HG03565 (cell line): ENCODE measurements around the gene TMEM184B.
"Not testable (repeated sequence)": the region's sequence is repeated elsewhere in the genome, so short reads cannot be mapped to it uniquely, and the experiment has no call there.

Source experiments
- ATAC-seq: cut with Tn5 transposase; IDR thresholded peaks from one replicate; pipeline ENCODE4 v1.9.1; 2021; ENCODE audit warnings: mild to moderate bottlenecking, moderate library complexity; ENCODE audit not compliant: unreplicated experiment

Gene TMEM184B

DNA sequence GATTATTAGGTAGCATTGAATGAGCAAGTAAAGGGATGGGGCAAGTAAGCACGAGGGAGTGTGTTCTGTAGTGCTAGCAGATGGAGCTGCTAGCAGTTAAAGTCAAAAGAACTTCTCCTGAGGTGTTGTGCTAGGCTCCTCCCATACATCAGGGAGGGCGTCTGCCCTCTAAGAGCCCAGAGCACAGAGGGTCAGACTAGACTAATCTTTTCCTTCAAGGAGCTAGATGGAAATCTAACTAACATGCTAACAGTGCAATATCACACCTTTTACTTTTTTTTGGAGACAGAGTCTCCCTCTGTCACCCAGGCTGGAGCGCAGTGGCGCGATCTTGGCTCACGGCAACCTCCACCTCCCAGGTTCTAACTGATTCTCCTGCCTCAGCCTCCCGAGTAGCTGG lies 88.0 kb downstream of the TMEM184B start:
- no peak for ATAC-seq

DNA sequence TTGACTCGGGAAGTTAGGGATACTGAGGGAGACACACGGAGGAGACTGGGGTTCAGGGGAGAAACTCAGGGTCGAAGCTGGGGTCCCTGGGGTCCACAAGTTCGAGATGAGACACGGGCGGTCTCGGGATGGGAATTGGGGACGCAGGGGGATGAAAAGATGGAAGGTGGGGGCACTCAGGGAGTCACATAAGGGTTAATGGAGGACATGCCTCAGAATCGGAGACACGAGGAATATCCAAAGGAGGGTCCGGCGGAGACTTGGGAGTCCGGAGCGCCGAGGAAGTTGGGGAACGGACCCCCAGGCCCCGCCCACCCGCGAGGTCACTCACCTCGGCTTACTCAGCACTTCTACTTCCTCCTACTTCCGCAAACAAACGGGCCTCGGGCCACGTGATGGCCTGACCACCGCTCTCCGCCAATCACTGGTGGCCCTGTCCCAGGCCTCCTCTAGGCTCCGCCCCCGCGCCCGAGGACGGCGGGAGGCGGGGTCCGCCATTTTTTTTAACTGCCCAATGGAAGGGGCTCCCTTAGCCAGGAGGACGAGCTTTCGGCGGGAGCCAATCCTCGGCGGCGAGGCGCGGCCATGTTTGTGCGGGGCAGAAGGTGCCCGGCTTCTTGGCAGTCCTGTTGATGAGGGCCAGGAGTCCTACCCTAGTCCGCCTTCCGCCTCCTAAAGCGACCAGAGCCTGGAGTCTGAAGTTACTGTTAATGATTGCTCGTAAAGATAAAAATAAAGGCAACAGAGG lies 91.2 kb downstream of the TMEM184B start, which contains the start of gene PLA2G6:
Gene PLA2G6, minus strand, starts transcription at position 378 of the 748 bp plus-strand sequence. CDS start 12,404 bp downstream, outside the sequence.
- ATAC-seq = peak; percentile 86

DNA sequence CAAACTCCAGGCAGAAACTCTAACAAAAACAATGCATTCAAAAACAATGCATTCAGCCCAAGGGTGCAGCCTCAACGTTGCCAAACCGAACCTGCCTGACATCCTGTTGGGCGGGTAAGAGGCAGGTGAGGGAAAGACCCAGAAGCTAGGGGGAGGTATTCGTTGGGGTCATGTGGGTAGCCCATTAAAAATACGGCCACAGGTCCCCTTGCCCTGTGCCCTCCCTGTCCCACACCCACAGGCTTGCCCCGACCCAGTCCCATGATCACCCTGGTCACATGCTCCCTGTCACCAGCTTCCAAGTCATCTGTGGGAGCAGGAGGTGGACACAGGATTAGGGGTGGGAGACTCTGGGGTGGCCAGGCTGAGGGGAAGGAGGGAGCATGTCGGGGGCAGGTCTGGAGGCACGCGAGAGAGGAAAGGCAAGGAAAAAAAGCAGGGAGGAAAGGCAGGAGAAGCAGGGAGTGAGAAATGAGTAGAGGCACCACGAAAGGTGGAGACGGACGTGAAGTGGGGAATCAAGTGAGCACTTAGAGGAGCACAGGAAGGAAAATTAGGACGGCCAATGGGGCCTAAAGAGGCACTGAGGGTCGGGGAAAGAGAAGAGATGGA lies 91.9 kb downstream of the TMEM184B start:
- no peak for ATAC-seq

DNA sequence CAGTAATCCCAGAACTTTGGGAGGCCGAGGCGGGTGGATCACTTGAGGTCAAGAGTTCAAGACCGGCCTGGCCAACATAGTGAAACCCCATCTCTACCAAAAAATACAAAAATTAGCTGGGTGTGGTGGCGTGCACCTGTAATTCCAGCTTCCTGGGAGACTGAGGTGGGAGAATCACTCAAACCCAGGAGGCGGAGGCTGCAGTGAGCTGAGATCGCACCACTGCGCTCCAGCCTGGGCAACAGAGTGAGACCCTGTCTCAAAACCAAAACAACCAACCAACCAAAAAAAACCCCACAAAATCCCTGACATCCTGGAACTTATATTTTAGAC lies 94.2 kb downstream of the TMEM184B start:
- ATAC-seq = not testable (repeated sequence)

DNA sequence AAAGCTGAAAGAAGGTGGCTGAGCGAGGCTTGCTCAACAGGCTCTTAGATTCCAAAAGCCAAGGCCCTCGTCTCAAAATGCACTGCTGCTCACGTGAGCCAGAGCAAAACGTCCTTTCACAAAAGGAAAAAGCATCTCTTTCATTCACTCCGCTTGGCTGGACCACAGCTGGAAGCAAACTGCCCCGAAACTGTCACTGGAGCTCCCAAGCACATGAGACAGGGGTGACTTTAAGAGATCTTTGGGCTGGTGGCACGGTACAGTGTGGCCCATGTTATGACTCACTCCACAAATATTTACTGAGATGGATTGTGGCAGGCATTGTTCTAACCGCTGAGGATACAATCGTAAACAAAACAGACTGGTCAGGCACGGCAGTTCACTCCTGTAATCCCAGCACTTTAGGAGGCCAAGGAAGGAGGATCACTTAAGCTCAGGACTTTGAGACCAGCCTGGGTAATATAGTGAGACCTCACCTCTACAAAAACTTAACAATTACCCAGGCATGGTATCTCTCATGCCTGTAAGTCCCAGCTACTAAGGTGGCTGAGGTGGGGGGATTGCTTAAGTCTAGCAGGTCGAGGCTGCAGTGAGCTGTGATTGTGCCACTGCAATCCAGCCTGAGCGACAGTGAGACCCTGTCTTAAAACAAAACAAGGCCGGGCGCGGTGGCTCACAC lies 94.7 kb downstream of the TMEM184B start:
- no peak for ATAC-seq

DNA sequence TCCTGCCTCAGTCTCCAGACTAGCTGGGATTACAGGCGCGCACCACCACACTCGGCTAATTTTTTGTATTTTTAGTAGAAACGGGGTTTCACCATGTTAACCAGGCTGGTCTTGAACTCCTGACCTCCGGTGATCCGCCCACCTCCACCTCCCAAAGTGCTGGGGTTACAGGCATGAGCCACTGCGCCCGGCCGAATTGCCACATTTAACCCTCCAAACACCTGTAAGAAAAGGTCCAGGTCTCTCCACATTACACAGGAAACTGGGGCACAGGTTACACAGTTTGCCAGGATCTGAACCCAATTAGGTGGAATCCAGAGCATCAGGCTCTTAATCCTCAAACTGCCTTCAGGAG lies 95.3 kb downstream of the TMEM184B start:
- not testable (repeated sequence) for ATAC-seq

DNA sequence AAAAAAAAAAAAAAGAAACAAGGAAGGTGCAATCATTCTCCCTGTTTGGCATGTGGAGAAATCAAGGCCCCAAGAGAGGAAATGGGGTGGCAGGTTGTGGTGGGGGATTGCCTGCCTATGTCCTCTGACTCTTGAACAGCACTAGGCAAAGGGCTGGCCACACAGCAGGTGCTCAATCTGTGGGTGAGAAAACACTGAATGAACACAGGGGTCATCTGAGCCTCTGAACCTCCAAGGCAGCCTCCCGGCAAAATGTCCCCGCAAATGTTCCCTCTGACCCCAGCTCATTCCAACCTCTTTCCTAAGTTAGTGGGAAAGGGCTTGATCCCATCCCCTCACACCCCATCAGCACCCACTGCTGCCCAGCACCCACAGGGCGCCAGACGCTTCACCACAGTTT lies 95.8 kb downstream of the TMEM184B start:
- no peak for ATAC-seq

DNA sequence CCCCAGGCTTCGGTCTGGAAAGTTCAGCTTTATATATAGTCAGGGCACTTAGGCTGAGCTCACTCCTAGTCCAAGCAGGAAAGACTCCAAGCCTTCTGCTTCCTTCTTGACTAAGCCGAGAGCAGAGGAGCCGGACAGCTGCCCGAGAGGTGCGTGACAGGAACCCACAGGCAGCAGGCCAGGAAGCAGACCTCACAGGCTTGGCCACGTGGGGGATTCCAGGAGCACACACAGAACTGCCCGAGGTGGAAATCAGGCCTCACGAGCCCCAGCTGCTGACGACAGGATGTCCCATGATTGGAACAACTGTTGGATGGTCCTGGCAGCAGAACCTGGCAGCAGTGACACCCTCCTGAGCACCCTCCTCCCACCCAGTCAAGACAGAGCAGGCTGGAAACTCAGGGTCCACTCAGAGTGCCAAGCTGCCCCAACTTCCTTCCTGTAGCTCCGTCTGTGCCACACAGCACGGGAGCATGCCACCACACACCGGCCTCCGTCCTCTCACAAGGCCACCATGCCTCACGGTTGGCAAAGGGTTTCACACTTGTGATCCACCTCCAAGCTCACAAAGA lies 96.6 kb downstream of the TMEM184B start:
- no peak for ATAC-seq

DNA sequence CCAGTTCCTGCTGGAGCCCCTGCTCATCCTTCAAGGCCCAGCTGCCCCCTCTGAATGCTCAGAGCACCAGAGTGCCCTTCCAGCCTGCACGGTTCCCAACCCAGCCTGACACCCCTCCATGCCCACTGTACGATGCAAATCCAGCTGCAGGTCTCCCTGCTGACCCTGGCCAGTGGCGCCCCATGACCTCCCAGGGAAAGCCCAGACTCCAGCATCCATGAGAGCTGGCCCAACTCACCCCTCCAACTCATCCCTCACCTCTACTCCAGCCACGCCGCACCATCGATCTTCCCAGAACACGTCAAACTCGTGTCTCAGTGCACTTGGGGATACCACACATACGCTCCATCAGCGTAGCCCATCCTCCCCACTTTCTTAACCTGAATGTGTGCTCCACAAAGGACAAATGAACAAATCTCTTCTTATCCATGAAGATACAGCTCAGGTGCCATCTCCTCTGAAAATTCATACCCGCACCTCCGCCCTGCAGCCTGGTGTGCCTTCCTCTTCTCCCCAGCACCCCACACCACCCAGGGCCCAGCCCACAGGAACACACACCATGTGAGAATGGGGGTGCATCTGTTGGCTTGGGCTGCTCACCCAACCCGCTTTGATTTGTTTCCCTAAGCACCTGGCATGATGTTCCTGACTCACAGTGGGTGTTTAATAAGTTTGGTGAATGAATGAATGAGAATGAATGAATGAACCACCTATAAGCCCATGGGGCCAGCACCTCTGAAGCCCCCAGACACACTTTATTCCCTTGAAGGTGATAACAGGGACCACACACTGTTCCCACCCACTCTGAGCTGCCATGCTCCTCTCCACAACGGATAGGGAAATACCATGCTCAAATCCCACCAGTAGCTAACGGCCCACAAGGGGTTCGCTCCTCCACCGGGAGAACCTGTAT lies 97.3 kb downstream of the TMEM184B start:
- no peak for ATAC-seq

DNA sequence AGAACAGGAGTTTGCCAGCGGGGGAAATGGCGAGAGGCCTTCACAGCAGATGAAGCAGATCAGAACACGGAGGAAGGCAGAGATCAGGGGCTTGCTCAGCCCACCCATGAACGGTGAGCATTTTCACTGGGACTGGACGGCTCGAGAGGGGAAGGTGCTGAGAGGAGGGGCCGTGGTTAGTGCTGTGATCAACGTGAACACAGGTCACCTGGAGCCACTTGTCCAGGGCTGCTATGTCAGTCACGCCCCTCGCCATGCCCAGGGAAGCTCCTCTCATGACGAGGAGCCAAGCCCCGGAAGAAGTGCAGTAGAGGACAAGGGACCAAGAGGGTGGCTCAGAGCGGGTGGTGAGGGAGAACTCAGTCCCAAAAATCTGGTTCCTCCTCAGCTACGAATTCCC lies 98.2 kb downstream of the TMEM184B start:
- ATAC-seq = no peak

DNA sequence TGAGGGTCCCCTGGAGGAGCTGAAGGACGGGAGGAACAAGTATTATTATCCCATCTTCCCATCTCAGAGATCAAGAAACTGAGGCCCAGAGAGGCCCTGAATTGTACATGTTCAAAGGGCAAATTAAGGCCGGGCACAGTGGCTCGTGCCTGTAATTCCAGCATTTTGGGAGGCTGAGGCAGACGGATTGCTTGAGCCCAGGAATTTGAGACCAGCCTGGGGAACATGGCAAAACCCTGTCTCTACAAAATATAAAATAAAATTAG lies 99.2 kb downstream of the TMEM184B start:
- ATAC-seq = no peak

DNA sequence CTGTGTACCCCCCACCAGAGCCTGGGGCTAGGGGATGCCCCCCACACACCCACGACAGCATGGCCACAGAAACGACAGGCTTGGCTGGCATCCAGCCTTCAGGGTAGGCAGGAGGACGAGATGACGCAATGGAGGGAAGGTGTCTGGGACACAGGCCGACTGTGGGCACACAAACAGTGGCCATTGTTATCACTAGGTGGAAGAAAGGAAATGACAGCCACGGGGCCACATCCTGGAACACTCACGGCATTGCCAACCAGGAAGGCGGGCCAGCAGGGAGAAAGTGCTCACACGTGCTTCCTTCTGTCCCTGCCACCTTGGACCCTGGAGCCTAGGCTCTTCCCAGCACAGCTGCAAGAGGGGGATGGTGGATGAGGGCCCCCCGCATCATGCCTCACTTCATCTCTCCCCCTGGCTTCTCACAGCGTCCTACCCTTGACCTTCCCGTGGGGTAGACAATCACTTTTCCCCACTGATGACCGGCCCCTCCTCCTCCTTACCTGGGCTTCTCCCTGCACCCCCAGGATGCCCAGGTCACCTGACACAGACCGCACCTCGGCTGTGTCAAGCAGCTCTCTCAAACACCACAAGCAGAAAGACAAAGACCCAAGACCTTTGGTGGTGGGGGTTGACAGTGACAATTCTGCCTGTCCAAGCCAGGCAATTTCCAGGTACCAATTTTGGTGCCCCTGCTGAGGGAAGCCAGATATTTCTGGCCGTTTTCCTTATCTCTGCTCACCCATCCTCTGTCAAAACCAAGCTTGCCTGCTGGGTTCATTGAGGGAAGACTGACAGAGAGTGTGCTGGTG lies 99.8 kb downstream of the TMEM184B start:
- no peak for ATAC-seq

DNA sequence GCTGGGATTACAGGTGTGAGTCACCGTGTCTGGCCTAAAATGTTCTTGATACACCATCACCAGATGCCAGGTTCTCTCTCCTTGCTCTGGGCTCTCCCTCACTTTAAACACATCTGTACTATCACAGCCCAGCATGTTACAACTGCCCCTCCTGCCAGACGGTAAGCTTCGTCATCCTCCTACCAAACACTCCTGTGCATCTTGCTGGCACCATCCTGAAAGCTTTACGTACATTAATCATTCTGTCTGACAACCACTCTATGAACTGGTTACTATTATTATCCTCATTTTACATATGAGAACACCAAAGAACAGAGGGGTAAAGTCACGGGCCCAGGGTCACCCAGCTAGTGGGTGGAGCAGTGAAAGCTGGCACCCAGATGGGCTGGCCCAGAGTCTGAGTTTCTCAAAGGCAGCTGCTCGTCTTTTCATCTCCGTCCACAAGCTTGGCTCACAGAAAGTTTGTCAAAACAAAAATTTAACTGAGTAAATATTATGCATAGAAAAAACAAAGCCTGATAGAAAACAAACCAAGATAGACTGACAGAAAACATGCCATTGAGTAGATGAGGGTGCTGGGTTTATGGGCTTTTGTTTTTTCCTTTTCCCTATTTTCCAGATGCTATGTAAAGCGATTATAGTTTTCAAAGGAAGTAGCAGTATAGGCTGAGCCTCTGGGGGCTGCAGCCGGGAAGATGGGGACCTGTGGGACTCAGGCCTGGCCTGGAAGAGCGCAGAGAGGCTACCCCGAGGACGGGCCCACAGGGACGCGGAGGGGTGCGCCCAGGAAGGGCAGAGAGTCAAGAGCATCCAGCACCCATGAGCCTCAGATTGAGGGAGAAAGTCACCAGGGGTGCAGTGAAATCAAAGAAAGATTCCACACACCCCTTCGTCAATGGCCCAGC lies 100.6 kb downstream of the TMEM184B start:
- ATAC-seq = no peak

DNA sequence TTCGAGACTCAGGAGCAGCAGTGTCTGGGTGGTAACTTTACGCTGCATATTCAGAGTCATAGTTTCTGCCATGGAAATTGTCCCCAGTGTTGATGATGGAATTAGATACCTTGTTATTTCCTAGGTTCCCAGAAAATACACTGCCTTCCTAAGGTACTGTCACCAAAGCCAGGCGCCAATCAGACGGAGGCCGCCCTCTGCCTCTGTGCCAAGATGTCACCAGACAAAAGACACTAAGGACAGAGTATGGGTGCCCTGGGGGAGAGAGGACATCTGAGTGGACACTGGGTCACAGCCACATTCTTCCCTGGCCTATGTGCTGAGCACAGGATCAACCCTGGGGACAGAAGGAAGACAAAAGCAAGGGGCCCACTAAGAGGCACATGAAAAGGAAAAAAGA lies 102.3 kb downstream of the TMEM184B start:
- no peak for ATAC-seq
